Measurements from ENCODE around the gene SPATC1L. TPM values are rescaled to one million over a fixed set of nuclear protein-coding genes. Genes with fewer than 3 reads are reported as not detected.
A peak's percentile ranks its signal among the peaks of the same experiment; 100 is the strongest.
"Not testable (repeated sequence)": the region's sequence is repeated elsewhere in the genome, so short reads cannot be mapped to it uniquely, and the experiment has no call there.

SPATC1L gene
- total and polyA plus RNA-seq, 7 experiments from 2014 or later, result 3.7 to 17.9 (median 11.4) TPM

DNA sequence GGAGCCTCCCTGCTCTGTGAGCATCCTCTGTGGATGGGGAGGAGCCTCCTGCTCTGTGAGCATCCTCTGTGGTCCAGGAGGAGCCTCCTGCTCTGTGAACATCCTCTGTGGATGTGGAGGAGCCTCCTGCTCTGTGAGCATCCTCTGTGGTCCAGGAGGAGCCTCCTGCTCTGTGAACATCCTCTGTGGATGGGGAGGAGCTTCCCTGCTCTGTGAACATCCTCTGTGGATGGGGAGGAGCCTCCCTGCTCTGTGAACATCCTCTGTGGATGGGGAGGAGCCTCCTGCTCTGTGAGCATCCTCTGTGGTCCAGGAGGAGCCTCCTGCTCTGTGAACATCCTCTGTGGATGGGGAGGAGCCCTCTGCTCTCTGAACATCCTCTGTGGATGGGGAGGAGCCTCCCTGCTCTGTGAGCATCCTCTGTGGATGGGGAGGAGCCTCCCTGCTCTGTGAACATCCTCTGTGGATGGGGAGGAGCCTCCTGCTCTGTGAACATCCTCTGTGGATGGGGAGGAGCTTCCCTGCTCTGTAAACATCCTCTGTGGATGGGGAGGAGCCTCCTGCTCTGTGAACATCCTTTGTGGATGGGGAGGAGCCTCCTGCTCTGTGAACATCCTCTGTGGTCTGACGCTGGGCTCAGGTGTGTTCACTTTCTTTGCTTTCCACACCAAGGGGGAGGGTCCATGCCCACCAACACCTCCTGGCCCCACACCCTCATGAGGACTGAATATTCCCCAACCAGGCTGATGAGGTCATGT is 13.6 kb downstream of the SPATC1L start:
- DNase-seq, result peak in 7 of 9 donors; percentile 33 to 75 (median 56)
- H3K36me3 ChIP-seq (ENCODE audit: control insufficient read depth in 2 of 3, insufficient read depth in 3 of 3, low read length in 3 of 3); H3K4me1 Mint-ChIP-seq; H3K4me3 ChIP-seq (ENCODE audit: low read length); H3K27me3 ChIP-seq (ENCODE audit: control insufficient read depth in 2 of 2, insufficient read depth in 2 of 2, low read length in 2 of 2); H3K4me1 ChIP-seq (ENCODE audit: control insufficient read depth in 2 of 2, insufficient read depth in 2 of 2, low read length in 2 of 2); ATAC-seq; H3K4me3 Mint-ChIP-seq: not testable (repeated sequence)
- Mint-ChIP-seq H3K27ac (peak overlapping the region; percentile 31 to 96 (median 82)), H3K9me3 (peaks cover 5 to 24% (median 19%) of the 10 kb centered on the region in 11 donors), H3K36me3 (peaks cover 3 to 18% (median 13%) of the 10 kb centered on the region in 5 donors), H3K27me3 (peaks cover 0 to 14% (median 0%) of the 10 kb centered on the region in 5 donors)
- Histone ChIP-seq H3K9me3 (ENCODE audit: control insufficient read depth in 2 of 3, low read length in 3 of 3) (peaks cover 0 to 13% (median 0%) of the 10 kb centered on the region in 3 experiments), H3K27ac (ENCODE audit: low read depth, low read length) (peak overlapping the region; percentile 11)
- CTCF ChIA-PET, result interaction anchor here (0.7 kb wide), 1 partner anchor 92 kb away, joined by 6 read pairs; no protein-coding TSS in a partner anchor
- POLR2A ChIA-PET, result interaction anchor here (0.7 to 1.0 kb wide), 2 partner anchors 9 to 478 kb away, joined by 3 to 6 read pairs; no protein-coding TSS in a partner anchor
- intact Hi-C loops (cut with micrococcal nuclease), result loop anchor here in 1 of 2 donors (1.0 to 2.0 kb wide), 2 partner anchors 14 to 58 kb away; partner anchors contain the start of genes LSS and SPATC1L

DNA sequence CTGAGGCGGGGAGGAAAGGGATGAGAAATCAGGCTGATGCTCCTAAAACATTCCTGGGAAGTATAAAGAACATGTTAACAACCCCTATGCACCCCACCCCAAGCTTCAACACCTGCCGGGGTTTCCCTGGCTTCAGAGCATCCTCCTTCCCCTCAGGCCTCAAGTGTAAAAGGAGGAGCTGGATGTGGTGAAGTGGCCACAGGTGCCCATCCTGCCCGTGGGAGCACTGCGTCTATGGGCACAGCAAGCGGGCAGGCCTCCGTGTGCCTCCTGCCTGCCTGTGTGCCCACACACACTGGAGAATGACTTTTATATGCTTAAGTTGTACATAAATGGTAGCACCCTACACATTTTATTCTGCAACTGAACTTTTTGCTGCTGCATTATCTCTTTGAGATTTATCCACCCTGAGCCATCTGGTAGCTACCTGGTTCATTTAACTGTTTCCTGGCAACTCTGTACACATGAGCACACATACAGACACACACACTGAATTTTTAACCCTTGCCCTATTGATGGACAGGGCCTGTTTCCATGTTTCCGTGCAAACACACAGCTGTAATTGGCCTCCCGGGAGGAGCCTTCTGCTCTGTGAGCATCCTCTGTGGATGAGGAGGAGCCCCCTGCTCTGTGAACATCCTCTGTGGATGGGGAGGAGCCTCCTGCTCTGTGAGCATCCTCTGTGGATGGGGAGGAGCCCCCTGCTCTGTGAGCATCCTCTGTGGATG is 15.4 kb downstream of the SPATC1L start:
- no peak overlapping the region for H3K4me3 ChIP-seq (ENCODE audit: low read length)
- ATAC-seq (no peak), DNase-seq (no peak)
- H3K4me3 Mint-ChIP-seq, result no peak overlapping the region
- no peaks in the 10 kb centered on the region for H3K4me1 ChIP-seq (ENCODE audit: control insufficient read depth in 2 of 2, insufficient read depth in 2 of 2, low read length in 2 of 2)
- H3K36me3 ChIP-seq (ENCODE audit: control insufficient read depth in 2 of 3, insufficient read depth in 3 of 3, low read length in 3 of 3), result no peaks in the 10 kb centered on the region
- ChIA-PET POLR2A (no interaction called here), CTCF (no interaction called here)
- H3K27me3 Mint-ChIP-seq, result no peaks in the 10 kb centered on the region
- peaks cover 0 to 10% (median 4%) of the 10 kb centered on the region in 5 donors for H3K36me3 Mint-ChIP-seq
- H3K27me3 ChIP-seq (ENCODE audit: control insufficient read depth in 2 of 2, insufficient read depth in 2 of 2, low read length in 2 of 2), result no peaks in the 10 kb centered on the region
- peaks cover 6 to 10% (median 8%) of the 10 kb centered on the region in 7 donors for H3K4me1 Mint-ChIP-seq
- intact Hi-C loops (cut with micrococcal nuclease), result no loop called here
- H3K27ac ChIP-seq (ENCODE audit: low read depth, low read length), result no peak overlapping the region
- peaks cover 0 to 4% (median 0%) of the 10 kb centered on the region in 3 experiments for H3K9me3 ChIP-seq (ENCODE audit: control insufficient read depth in 2 of 3, low read length in 3 of 3)
- peak overlapping the region in 1 of 9 donors; percentile 60 for H3K27ac Mint-ChIP-seq
- H3K9me3 Mint-ChIP-seq, result peaks cover 0 to 12% (median 4%) of the 10 kb centered on the region in 11 donors

DNA sequence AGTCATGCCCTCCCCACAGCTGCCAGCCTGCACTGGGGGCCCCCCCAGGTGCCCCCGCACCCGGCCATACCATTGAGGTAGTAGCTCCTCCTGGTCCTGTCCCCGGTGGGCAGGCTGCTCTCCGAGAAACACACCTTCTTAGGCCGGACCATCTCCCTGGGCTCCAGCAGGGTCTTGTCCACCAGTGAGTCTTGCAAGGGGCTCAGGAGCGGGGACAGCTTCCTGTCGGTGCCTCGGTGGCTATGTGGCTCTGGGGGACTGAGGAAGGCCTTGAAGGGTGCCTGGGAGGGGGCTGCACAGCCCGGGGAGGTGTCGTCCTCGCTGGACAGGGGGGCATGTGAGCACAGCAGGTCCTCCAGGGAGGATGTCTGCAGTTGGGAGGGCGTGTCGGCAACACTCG is 16.0 kb downstream of the SPATC1L start:
- H3K9me3 ChIP-seq (ENCODE audit: control insufficient read depth in 2 of 3, low read length in 3 of 3), result no peaks in the 10 kb centered on the region
- H3K36me3 ChIP-seq (ENCODE audit: control insufficient read depth in 2 of 3, insufficient read depth in 3 of 3, low read length in 3 of 3), result no peaks in the 10 kb centered on the region
- ATAC-seq (no peak), DNase-seq (no peak)
- CTCF ChIA-PET, result no interaction called here
- Mint-ChIP-seq H3K27ac (no peak overlapping the region), H3K36me3 (peaks cover 0 to 7% (median 0%) of the 10 kb centered on the region in 5 donors), H3K4me1 (peaks cover 6 to 10% (median 9%) of the 10 kb centered on the region in 7 donors), H3K9me3 (peaks cover 0 to 7% (median under 1%) of the 10 kb centered on the region in 11 donors), H3K4me3 (no peak overlapping the region), H3K27me3 (peaks cover 0 to 4% (median 0%) of the 10 kb centered on the region in 5 donors)
- intact Hi-C loops (cut with micrococcal nuclease), result no loop called here
- POLR2A ChIA-PET, result no interaction called here
- H3K27ac ChIP-seq (ENCODE audit: low read depth, low read length), result no peak overlapping the region
- no peaks in the 10 kb centered on the region for H3K4me1 ChIP-seq (ENCODE audit: control insufficient read depth in 2 of 2, insufficient read depth in 2 of 2, low read length in 2 of 2)
- no peaks in the 10 kb centered on the region for H3K27me3 ChIP-seq (ENCODE audit: control insufficient read depth in 2 of 2, insufficient read depth in 2 of 2, low read length in 2 of 2)
- no peak overlapping the region for H3K4me3 ChIP-seq (ENCODE audit: low read length)

DNA sequence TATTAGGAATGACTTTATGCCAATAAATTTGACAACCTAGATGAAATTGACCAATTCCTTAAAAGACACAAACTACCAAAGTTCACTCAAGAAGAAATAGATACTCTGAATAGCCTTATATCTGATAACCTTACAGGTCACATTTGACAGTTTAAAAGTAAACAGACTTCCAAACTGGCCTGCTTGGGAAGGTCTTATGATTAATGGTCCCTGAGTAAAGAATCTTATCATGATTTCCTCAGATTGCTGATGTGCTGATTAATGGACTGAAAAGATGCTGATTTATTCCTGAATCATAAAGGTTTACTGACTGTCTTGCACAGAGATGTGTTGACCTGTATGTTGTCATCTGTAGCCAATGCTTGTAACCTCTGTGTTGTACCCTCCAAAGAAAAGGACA is 19.2 kb downstream of the SPATC1L start:
- no peak overlapping the region for H3K27ac ChIP-seq (ENCODE audit: low read depth, low read length)
- no peak for ATAC-seq
- H3K36me3 ChIP-seq (ENCODE audit: control insufficient read depth in 2 of 3, insufficient read depth in 3 of 3, low read length in 3 of 3), result no peaks in the 10 kb centered on the region
- no peaks in the 10 kb centered on the region for H3K27me3 ChIP-seq (ENCODE audit: control insufficient read depth in 2 of 2, insufficient read depth in 2 of 2, low read length in 2 of 2)
- DNase-seq, result no peak
- POLR2A ChIA-PET, result no interaction called here
- CTCF ChIA-PET, result no interaction called here
- H3K4me1 ChIP-seq (ENCODE audit: control insufficient read depth in 2 of 2, insufficient read depth in 2 of 2, low read length in 2 of 2), result no peaks in the 10 kb centered on the region
- no peak overlapping the region for H3K4me3 Mint-ChIP-seq
- H3K4me1 Mint-ChIP-seq, result peaks cover 0 to 6% (median 0%) of the 10 kb centered on the region in 7 donors
- H3K27me3 Mint-ChIP-seq, result peaks cover 0 to 11% (median 0%) of the 10 kb centered on the region in 5 donors
- peak overlapping the region in 1 of 9 donors; percentile 22 for H3K27ac Mint-ChIP-seq
- no peaks in the 10 kb centered on the region for H3K9me3 ChIP-seq (ENCODE audit: control insufficient read depth in 2 of 3, low read length in 3 of 3)
- no peak overlapping the region for H3K4me3 ChIP-seq (ENCODE audit: low read length)
- H3K9me3 Mint-ChIP-seq, result no peaks in the 10 kb centered on the region
- peaks cover 0 to 6% (median 3%) of the 10 kb centered on the region in 5 donors for H3K36me3 Mint-ChIP-seq
- intact Hi-C loops (cut with micrococcal nuclease), result no loop called here

DNA sequence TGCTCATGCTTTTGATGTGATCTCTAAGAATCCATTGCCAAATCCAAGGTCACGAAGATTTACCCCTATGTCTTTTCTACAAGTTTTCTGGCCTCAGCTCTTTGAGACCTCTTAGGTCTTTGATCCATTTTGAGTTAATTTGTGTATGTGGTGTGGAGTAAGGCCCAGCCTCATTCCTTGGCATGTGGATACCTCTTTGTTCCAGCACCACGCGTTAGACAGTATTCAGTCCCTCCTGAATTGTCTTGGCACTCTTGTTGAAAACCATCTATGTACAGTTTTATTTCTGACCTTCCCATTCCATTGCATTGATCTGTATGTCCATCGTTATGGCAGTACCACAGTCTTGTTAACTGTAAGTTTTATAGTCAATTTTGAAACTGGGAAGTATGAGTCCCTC is 20.9 kb downstream of the SPATC1L start:
- H3K27ac Mint-ChIP-seq, result peak overlapping the region in 3 of 9 donors; percentile 15 to 58 (median 16)
- ChIA-PET POLR2A (no interaction called here), CTCF (no interaction called here)
- Histone ChIP-seq H3K4me1 (ENCODE audit: control insufficient read depth in 2 of 2, insufficient read depth in 2 of 2, low read length in 2 of 2) (no peaks in the 10 kb centered on the region), H3K27ac (ENCODE audit: low read depth, low read length) (no peak overlapping the region), H3K4me3 (ENCODE audit: low read length) (no peak overlapping the region), H3K9me3 (ENCODE audit: control insufficient read depth in 2 of 3, low read length in 3 of 3) (no peaks in the 10 kb centered on the region), H3K27me3 (ENCODE audit: control insufficient read depth in 2 of 2, insufficient read depth in 2 of 2, low read length in 2 of 2) (no peaks in the 10 kb centered on the region), H3K36me3 (ENCODE audit: control insufficient read depth in 2 of 3, insufficient read depth in 3 of 3, low read length in 3 of 3) (no peaks in the 10 kb centered on the region)
- no peaks in the 10 kb centered on the region for H3K9me3 Mint-ChIP-seq
- H3K4me3 Mint-ChIP-seq, result peak overlapping the region in 2 of 10 donors; percentile 39 to 77
- intact Hi-C loops (cut with micrococcal nuclease), result no loop called here
- no peak for ATAC-seq
- peaks cover 0 to 6% (median 0%) of the 10 kb centered on the region in 7 donors for H3K4me1 Mint-ChIP-seq
- no peak for DNase-seq
- H3K27me3 Mint-ChIP-seq, result peaks cover 0 to 11% (median 0%) of the 10 kb centered on the region in 5 donors
- H3K36me3 Mint-ChIP-seq, result peaks cover 0 to 6% (median 3%) of the 10 kb centered on the region in 5 donors

DNA sequence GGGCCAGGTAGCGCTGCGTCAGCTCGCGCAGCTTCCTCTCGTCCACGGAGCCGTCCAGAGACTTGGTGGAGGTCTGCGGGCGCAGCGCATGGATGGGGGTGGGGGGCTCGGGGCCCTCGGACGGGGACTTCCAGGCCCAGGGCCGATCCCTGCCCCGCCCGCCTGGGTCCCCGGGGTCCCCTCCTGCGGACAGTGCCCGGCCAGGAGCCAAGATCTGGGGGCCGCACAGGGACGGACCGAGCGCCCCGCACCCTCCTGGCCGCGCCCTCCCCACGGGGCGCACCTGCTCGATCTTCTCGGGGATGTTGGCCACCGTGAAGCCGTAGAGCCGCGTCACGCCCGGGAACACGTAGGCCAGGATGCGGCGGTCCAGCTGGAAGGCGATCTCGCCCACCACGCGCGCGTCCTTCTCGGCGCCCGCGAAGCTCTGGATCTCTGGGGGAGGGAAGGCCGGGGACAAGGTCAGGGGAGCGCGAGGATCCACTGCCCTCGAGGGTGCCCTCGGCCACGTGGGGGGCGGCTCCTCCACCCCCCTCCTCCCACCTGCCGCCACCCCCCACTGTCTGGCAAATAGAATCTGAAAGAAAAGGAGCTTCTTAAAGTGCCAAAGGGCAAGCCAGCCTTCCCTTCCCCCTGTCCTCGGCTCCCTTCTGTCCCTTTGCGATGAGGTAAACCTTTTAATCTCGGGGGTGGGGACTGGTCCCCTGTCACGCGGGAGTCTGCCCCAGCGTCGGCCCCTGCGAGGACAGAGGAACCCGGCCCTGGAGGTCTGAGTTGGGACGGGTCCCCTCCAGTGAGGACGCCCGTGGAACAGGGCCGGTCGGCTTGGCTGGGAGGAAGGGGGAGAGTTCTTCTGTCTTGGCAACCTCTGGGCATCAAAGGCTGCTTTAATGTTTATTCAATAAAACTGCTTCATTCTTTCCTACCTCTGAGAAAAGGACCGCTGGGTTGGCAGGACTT is 22.3 kb downstream of the SPATC1L start:
- no peaks in the 10 kb centered on the region for H3K27me3 ChIP-seq (ENCODE audit: control insufficient read depth in 2 of 2, insufficient read depth in 2 of 2, low read length in 2 of 2)
- DNase-seq, result peak in 1 of 9 donors; percentile 16
- intact Hi-C loops (cut with micrococcal nuclease), result no loop called here
- no peak overlapping the region for H3K27ac Mint-ChIP-seq
- peaks cover 0 to 11% (median 0%) of the 10 kb centered on the region in 5 donors for H3K27me3 Mint-ChIP-seq
- no peak overlapping the region for H3K4me3 ChIP-seq (ENCODE audit: low read length)
- no peaks in the 10 kb centered on the region for H3K9me3 ChIP-seq (ENCODE audit: control insufficient read depth in 2 of 3, low read length in 3 of 3)
- H3K36me3 Mint-ChIP-seq, result peaks cover 0 to 6% (median 3%) of the 10 kb centered on the region in 5 donors
- peak overlapping the region in 2 of 10 donors; percentile 54 to 77 for H3K4me3 Mint-ChIP-seq
- no peaks in the 10 kb centered on the region for H3K36me3 ChIP-seq (ENCODE audit: control insufficient read depth in 2 of 3, insufficient read depth in 3 of 3, low read length in 3 of 3)
- no peaks in the 10 kb centered on the region for H3K9me3 Mint-ChIP-seq
- no peak for ATAC-seq
- H3K4me1 ChIP-seq (ENCODE audit: control insufficient read depth in 2 of 2, insufficient read depth in 2 of 2, low read length in 2 of 2), result no peaks in the 10 kb centered on the region
- POLR2A ChIA-PET, result interaction anchor here (1.0 kb wide), 1 partner anchor 9 kb away, joined by 3 read pairs; no protein-coding TSS in a partner anchor
- CTCF ChIA-PET, result no interaction called here
- no peak overlapping the region for H3K27ac ChIP-seq (ENCODE audit: low read depth, low read length)
- peaks cover 0 to 6% (median 0%) of the 10 kb centered on the region in 7 donors for H3K4me1 Mint-ChIP-seq
